ENCODE results near the gene MECP2. TPM values are rescaled to one million over a fixed set of nuclear protein-coding genes. Genes with fewer than 3 reads are reported as not detected.
A peak's percentile ranks its signal among the peaks of the same experiment; 100 is the strongest.

MECP2 gene
- polyA plus RNA-seq, 2 of the 4 experiments (the other 2 are of a cell fraction): 17.7 to 19.2 TPM

DNA sequence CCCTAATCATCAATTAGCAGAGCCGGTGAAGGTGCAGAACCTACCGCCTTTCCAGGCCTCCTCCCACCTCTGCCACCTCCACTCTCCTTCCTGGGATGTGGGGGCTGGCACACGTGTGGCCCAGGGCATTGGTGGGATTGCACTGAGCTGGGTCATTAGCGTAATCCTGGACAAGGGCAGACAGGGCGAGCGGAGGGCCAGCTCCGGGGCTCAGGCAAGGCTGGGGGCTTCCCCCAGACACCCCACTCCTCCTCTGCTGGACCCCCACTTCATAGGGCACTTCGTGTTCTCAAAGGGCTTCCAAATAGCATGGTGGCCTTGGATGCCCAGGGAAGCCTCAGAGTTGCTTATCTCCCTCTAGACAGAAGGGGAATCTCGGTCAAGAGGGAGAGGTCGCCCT, 43.2 kb upstream of the MECP2 start:
- no peak overlapping the region for H3K4me3 ChIP-seq
- H3K4me2 ChIP-seq: no peak overlapping the region
- H3K9me3 ChIP-seq: no peaks in the 10 kb centered on the region
- no peak for FAIRE-seq
- POLR2A ChIA-PET: no interaction called here
- ATAC-seq: no peak
- 77% methylated on average over 2 of the region's 10 CpGs for WGBS (ENCODE audit: missing lambda C conversion rate)
- no peaks in the 10 kb centered on the region for H3K4me1 ChIP-seq
- no peak for DNase-seq (ENCODE audit: low read depth in 1 of 2, low spot score in 1 of 2)
- CTCF ChIA-PET: interaction anchor here (1.1 kb wide), 1 partner anchor 15 kb away, joined by 3 read pairs; no protein-coding TSS in a partner anchor
- no peak overlapping the region for H3K27ac ChIP-seq
- TF ChIP-seq TFCP2L1 (CRISPR knock-in tag; IDR thresholded peaks at IDR 0.05) (no peak), CBX2 (IDR thresholded peaks at IDR 0.05; ENCODE audit: borderline replicate concordance, low read depth) (no peak), PHF8 (IDR thresholded peaks at IDR 0.05; ENCODE audit: borderline replicate concordance, low read depth) (no peak), HOXB5 (CRISPR knock-in tag; IDR thresholded peaks at IDR 0.05) (no peak), EP300 (IDR thresholded peaks at IDR 0.05) (no peak), ESRRA (IDR thresholded peaks at IDR 0.05; ENCODE audit: borderline replicate concordance, low read length) (no peak)
- TF ChIP-seq, protein P1, sequence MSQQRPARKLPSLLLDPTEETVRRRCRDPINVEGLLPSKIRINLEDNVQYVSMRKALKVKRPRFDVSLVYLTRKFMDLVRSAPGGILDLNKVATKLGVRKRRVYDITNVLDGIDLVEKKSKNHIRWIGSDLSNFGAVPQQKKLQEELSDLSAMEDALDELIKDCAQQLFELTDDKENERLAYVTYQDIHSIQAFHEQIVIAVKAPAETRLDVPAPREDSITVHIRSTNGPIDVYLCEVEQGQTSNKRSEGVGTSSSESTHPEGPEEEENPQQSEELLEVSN (IDR thresholded peaks at IDR 0.05; ENCODE audit: borderline replicate concordance, low read depth): no peak

DNA sequence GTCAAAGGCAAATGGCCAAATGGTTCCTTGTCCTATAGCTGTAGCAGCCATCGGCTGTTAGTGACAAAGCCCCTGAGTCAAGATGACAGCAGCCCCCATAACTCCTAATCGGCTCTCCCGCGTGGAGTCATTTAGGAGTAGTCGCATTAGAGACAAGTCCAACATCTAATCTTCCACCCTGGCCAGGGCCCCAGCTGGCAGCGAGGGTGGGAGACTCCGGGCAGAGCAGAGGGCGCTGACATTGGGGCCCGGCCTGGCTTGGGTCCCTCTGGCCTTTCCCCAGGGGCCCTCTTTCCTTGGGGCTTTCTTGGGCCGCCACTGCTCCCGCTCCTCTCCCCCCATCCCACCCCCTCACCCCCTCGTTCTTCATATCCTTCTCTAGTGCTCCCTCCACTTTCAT, 42.7 kb upstream of the MECP2 start:
- H3K4me3 ChIP-seq: no peak overlapping the region
- no peaks in the 10 kb centered on the region for H3K9me3 ChIP-seq
- H3K4me2 ChIP-seq: no peak overlapping the region
- H3K4me1 ChIP-seq: no peaks in the 10 kb centered on the region
- no peak for TF ChIP-seq PHF8 (IDR thresholded peaks at IDR 0.05; ENCODE audit: borderline replicate concordance, low read depth)
- no peak for TF ChIP-seq RNF2 (IDR thresholded peaks at IDR 0.05; ENCODE audit: borderline replicate concordance, low read depth)
- TF ChIP-seq, protein P2, sequence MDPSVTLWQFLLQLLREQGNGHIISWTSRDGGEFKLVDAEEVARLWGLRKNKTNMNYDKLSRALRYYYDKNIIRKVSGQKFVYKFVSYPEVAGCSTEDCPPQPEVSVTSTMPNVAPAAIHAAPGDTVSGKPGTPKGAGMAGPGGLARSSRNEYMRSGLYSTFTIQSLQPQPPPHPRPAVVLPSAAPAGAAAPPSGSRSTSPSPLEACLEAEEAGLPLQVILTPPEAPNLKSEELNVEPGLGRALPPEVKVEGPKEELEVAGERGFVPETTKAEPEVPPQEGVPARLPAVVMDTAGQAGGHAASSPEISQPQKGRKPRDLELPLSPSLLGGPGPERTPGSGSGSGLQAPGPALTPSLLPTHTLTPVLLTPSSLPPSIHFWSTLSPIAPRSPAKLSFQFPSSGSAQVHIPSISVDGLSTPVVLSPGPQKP (IDR thresholded peaks at IDR 0.05; ENCODE audit: low read depth, low read length): no peak
- ChIA-PET POLR2A (no interaction called here), CTCF (no interaction called here)
- no peak for ATAC-seq
- DNase-seq (ENCODE audit: low read depth in 1 of 2, low spot score in 1 of 2): no peak
- WGBS (ENCODE audit: missing lambda C conversion rate): 73% methylated on average over 11 of the region's 12 CpGs
- H3K27ac ChIP-seq: no peak overlapping the region
- no peak for FAIRE-seq

DNA sequence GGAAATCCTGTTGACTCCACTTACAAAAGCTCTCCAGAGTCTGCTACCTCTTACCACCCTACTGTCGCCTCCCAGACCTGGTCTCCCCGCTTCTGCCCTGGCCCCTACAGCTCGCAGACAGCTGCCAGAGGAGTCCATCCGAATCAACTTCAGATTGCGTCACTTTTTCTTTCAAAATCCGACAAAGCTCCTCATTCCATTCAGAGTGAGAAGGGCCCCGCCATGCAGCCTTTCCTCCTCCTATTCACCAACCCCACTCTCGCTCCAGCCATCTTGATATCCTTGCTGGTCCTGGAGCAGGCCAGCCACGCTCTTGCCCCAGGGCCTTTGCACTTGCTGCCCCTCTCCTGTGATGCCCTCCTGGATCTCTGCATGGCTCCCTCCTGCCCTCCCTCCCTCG, 41.3 kb upstream of the MECP2 start:
- Histone ChIP-seq H3K27ac (no peak overlapping the region), H3K9me3 (no peaks in the 10 kb centered on the region), H3K4me1 (no peaks in the 10 kb centered on the region), H3K4me3 (no peak overlapping the region), H3K4me2 (no peak overlapping the region)
- no peak for ATAC-seq
- TF ChIP-seq NFE2L2 (conservative IDR thresholded peaks at IDR 0.05; ENCODE audit: low read length) (no peak), FOSB (CRISPR knock-in tag; IDR thresholded peaks at IDR 0.05) (no peak), HOXB13 (CRISPR knock-in tag; IDR thresholded peaks at IDR 0.05; ENCODE audit: low read depth) (no peak), GATA3 (IDR thresholded peaks at IDR 0.05; ENCODE audit: borderline replicate concordance) (no peak), RCOR1 (IDR thresholded peaks at IDR 0.05; ENCODE audit: low read depth, low read length) (no peak), RAD21 (conservative IDR thresholded peaks at IDR 0.05 in 1 of 2, IDR thresholded peaks at IDR 0.05 in 1 of 2) (no peak), FOSL2 (IDR thresholded peaks at IDR 0.05) (no peak), FOSL2 (CRISPR knock-in tag; IDR thresholded peaks at IDR 0.05) (no peak)
- TF ChIP-seq, protein P3, sequence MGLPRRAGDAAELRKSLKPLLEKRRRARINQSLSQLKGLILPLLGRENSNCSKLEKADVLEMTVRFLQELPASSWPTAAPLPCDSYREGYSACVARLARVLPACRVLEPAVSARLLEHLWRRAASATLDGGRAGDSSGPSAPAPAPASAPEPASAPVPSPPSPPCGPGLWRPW (IDR thresholded peaks at IDR 0.05): no peak
- no peak for FAIRE-seq
- WGBS (ENCODE audit: missing lambda C conversion rate): 76% methylated on average over 10 of the region's 10 CpGs
- no peak for DNase-seq (ENCODE audit: low read depth in 1 of 2, low spot score in 1 of 2)
- POLR2A ChIA-PET: no interaction called here
- CTCF ChIA-PET: no interaction called here

DNA sequence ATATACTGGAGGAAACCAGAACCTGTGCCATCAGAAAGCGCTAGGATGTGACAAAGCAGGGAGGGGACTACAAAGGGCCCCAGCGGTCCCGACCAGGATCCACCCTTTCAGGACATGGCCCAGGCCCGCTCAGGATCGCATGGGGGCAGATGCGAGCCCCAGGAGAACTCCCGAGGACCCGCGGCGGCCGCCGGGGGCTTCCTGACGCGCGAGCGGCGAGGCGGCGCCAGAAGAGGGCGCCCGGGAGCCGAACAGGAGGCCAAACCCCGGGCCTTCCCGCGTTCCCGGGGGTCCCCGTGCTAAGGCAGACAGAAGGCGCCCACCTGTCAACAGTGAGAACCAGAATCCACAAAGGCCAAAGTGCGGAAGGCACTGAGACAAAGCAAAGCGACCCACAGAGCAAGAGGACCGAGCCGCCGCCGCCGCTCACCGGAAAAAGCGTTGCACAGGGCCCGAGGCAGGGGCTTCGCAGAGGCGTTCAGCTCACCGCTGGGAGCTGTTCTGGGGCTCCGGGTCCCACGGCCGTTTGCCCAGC, 39.2 kb upstream of the MECP2 start:
- H3K4me1 ChIP-seq: no peaks in the 10 kb centered on the region
- H3K27ac ChIP-seq: peak overlapping the region in 1 of 2 experiments; percentile 57; a peak in 2 of 6 replicates
- 31% methylated on average over 29 of the region's 44 CpGs for WGBS (ENCODE audit: missing lambda C conversion rate)
- peak overlapping the region; percentile 28; the same call in 1 of the 3 replicates for H3K4me3 ChIP-seq
- ChIA-PET POLR2A (no interaction called here), CTCF (interaction anchor here (0.6 to 2.3 kb wide), 9 partner anchors 27 to 198 kb away, joined by 3 to 8 read pairs (median 4); no protein-coding TSS in a partner anchor)
- no peak for FAIRE-seq
- TF ChIP-seq, protein P4, sequence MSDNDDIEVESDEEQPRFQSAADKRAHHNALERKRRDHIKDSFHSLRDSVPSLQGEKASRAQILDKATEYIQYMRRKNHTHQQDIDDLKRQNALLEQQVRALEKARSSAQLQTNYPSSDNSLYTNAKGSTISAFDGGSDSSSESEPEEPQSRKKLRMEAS (IDR thresholded peaks at IDR 0.05): no peak
- TF ChIP-seq CBX8 (IDR thresholded peaks at IDR 0.05): no peak
- peak; percentile 68 for TF ChIP-seq SMC3 (IDR thresholded peaks at IDR 0.05)
- TF ChIP-seq, protein P5, sequence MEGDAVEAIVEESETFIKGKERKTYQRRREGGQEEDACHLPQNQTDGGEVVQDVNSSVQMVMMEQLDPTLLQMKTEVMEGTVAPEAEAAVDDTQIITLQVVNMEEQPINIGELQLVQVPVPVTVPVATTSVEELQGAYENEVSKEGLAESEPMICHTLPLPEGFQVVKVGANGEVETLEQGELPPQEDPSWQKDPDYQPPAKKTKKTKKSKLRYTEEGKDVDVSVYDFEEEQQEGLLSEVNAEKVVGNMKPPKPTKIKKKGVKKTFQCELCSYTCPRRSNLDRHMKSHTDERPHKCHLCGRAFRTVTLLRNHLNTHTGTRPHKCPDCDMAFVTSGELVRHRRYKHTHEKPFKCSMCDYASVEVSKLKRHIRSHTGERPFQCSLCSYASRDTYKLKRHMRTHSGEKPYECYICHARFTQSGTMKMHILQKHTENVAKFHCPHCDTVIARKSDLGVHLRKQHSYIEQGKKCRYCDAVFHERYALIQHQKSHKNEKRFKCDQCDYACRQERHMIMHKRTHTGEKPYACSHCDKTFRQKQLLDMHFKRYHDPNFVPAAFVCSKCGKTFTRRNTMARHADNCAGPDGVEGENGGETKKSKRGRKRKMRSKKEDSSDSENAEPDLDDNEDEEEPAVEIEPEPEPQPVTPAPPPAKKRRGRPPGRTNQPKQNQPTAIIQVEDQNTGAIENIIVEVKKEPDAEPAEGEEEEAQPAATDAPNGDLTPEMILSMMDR (IDR thresholded peaks at IDR 0.05): peak; percentile 73
- no peak for TF ChIP-seq SREBF2 (IDR thresholded peaks at IDR 0.05)
- TF ChIP-seq RAD21 (conservative IDR thresholded peaks at IDR 0.05 in 1 of 2, IDR thresholded peaks at IDR 0.05 in 1 of 2): peak; percentile 40 to 68; a peak in 4 of 5 replicates
- H3K4me2 ChIP-seq: peak overlapping the region; percentile 85
- ATAC-seq: peak; percentile 89 to 98
- peak; percentile 43 to 62 for DNase-seq (ENCODE audit: low read depth in 1 of 2, low spot score in 1 of 2)
- no peaks in the 10 kb centered on the region for H3K9me3 ChIP-seq
